H1 (cell line): ENCODE measurements around the gene TESMIN. TPM values are rescaled to one million over a fixed set of nuclear protein-coding genes. Genes with fewer than 3 reads are reported as not detected.

Source experiments
- CTCF ChIA-PET: fragments of 300-600 bp; sonication (Branson Sonifier 250); formaldehyde crosslinking; loops from one replicate; lab custom pipeline; 2021; ENCODE audit not compliant: partially characterized antibody; lab: Charles Lee
- POLR2A ChIA-PET: fragments of 300-600 bp; sonication (Branson Sonifier 250); formaldehyde crosslinking; loops from one replicate; lab custom pipeline; 2021; ENCODE audit warnings: inconsistent platforms; ENCODE audit not compliant: partially characterized antibody; lab: Charles Lee
- DNase-seq, 2 experiments: peaks; one replicate each; pipeline versions ENCODE4 v3.0.0 to v3.0.0-alpha.2; 2010 to 2022; ENCODE audit warnings: low spot score in 2 of 2, low read depth in 1 of 2, mixed read lengths in 1 of 2
- FAIRE-seq: peaks from 2 replicates; lab custom pipeline; 2011; peaks lifted over from hg19 to GRCh38; lab: Jason Lieb, UNC
- H2AFZ ChIP-seq: 2 replicates; pipeline ENCODE4 v1.8.1; 2012; ENCODE audit warnings: low read length, inconsistent platforms
- H2AK5ac ChIP-seq: 2 replicates; pipeline ENCODE4 v1.6.1; 2013; ENCODE audit warnings: low read depth, low read length
- H2BK120ac ChIP-seq: replicated peaks from 2 replicates; pipeline ENCODE3; 2013; ENCODE audit warnings: low read depth, low read length, inconsistent platforms
- H2BK12ac ChIP-seq: 2 replicates; pipeline ENCODE4 v1.6.1; 2013; ENCODE audit warnings: low read depth, low read length
- H2BK15ac ChIP-seq: 2 replicates; pipeline ENCODE4 v1.6.1; 2013; ENCODE audit warnings: low read length
- H2BK20ac ChIP-seq: 2 replicates; pipeline ENCODE4 v1.6.1; 2013; ENCODE audit warnings: low read length
- H2BK5ac ChIP-seq: 2 replicates; pipeline ENCODE4 v1.6.1; 2013; ENCODE audit warnings: low read depth, low read length
- H3K14ac ChIP-seq: 2 replicates; pipeline ENCODE4 v1.6.1; 2013; ENCODE audit warnings: inconsistent platforms; ENCODE audit not compliant: insufficient read length
- H3K18ac ChIP-seq: 2 replicates; pipeline ENCODE4 v1.6.1; 2013; ENCODE audit warnings: low read length; ENCODE audit errors: extremely low read depth
- H3K23ac ChIP-seq: 2 replicates; pipeline ENCODE4 v1.6.1; 2013; ENCODE audit warnings: inconsistent platforms; ENCODE audit not compliant: insufficient read length
- H3K23me2 ChIP-seq: 2 replicates; pipeline ENCODE4 v1.6.1; 2013; ENCODE audit warnings: low read depth, low read length
- H3K27ac ChIP-seq: 2 replicates; pipeline ENCODE4 v1.6.1; 2011; ENCODE audit warnings: low read depth, low read length, inconsistent platforms
- H3K27me3 ChIP-seq, 4 experiments: replicated peaks in 1 of 4; 1 replicate in 1 of 4; 2 replicates in 3 of 4; pipeline versions ENCODE4 v1.6.1 to v1.8.1; 2011 to 2013; ENCODE audit warnings: low read length in 3 of 4, mild to moderate bottlenecking in 3 of 4, inconsistent platforms in 2 of 4, mixed read lengths in 2 of 4, moderate library complexity in 1 of 4; ENCODE audit not compliant: control insufficient read depth in 3 of 4, insufficient read depth in 3 of 4; ENCODE audit errors: extremely low read depth in 1 of 4
- H3K36me3 ChIP-seq, 4 experiments: 2 replicates each; pipeline versions ENCODE4 v1.6.1 to v1.8.1; 2011 to 2013; ENCODE audit warnings: mild to moderate bottlenecking in 4 of 4, low read length in 3 of 4, moderate library complexity in 2 of 4, control low read depth in 1 of 4, inconsistent platforms in 1 of 4; ENCODE audit not compliant: insufficient read depth in 4 of 4, control insufficient read depth in 2 of 4
- H3K4ac ChIP-seq: replicated peaks from 2 replicates; pipeline ENCODE3; 2013; ENCODE audit warnings: low read length, low read depth, mixed read lengths, inconsistent platforms; ENCODE audit not compliant: insufficient read length
- H3K4me1 ChIP-seq, 4 experiments: replicated peaks in 1 of 4; 1 replicate in 1 of 4; 2 replicates in 3 of 4; pipeline versions ENCODE4 v1.6.1 to v1.8.1; 2011 to 2013; ENCODE audit warnings: low read length in 3 of 4, inconsistent platforms in 2 of 4, mixed read lengths in 1 of 4; ENCODE audit not compliant: insufficient read depth in 4 of 4, control insufficient read depth in 3 of 4
- H3K4me2 ChIP-seq, 2 experiments: 2 replicates each; pipeline versions ENCODE4 v1.6.1 to v1.8.1; 2011 to 2013; ENCODE audit warnings: low read depth in 2 of 2, low read length in 2 of 2, control low read depth in 1 of 2, inconsistent platforms in 1 of 2, mild to moderate bottlenecking in 1 of 2; ENCODE audit not compliant: insufficient read depth in 1 of 2
- H3K4me3 ChIP-seq, 4 experiments: fragments of 200-600, 300-600 bp in 1 of 4; sonication (generic), shearing (Covaris generic), sonication (Bioruptor Twin) in 1 of 4; 2 replicates each; pipeline versions ENCODE4 v1.5.1 to v1.8.1; 2011 to 2016; ENCODE audit warnings: low read length in 4 of 4, low read depth in 3 of 4, control low read depth in 2 of 4, inconsistent platforms in 2 of 4, mild to moderate bottlenecking in 2 of 4, mixed read lengths in 1 of 4, moderate library complexity in 1 of 4; ENCODE audit not compliant: insufficient read depth in 2 of 4; ENCODE audit errors: extremely low read depth in 1 of 4
- H3K56ac ChIP-seq: replicated peaks from 2 replicates; pipeline ENCODE3; 2013; ENCODE audit warnings: low read depth, mild to moderate bottlenecking, mixed read lengths, low read length, inconsistent platforms; ENCODE audit not compliant: insufficient read length
- H3K79me1 ChIP-seq: 2 replicates; pipeline ENCODE4 v1.6.1; 2013; ENCODE audit warnings: low read depth, low read length, control low read depth
- H3K79me2 ChIP-seq, 2 experiments: 2 replicates each; pipeline versions ENCODE4 v1.6.1 to v1.8.1; 2012 to 2013; ENCODE audit warnings: low read length in 2 of 2, mild to moderate bottlenecking in 2 of 2, inconsistent platforms in 1 of 2; ENCODE audit not compliant: insufficient read depth in 2 of 2, control insufficient read depth in 1 of 2
- H3K9ac ChIP-seq, 4 experiments: replicated peaks in 1 of 4; 1 replicate in 1 of 4; 2 replicates in 3 of 4; pipeline versions ENCODE4 v1.6.1 to v1.8.1; 2011 to 2013; ENCODE audit warnings: low read depth in 3 of 4, low read length in 3 of 4, control low read depth in 2 of 4, mild to moderate bottlenecking in 2 of 4, moderate library complexity in 2 of 4, inconsistent platforms in 1 of 4; ENCODE audit errors: extremely low read depth in 1 of 4
- H3K9me3 ChIP-seq, 2 experiments: 2 replicates each; pipeline versions ENCODE4 v1.6.1 to v1.8.1; 2012 to 2013; ENCODE audit warnings: mild to moderate bottlenecking in 2 of 2, moderate library complexity in 2 of 2, control low read depth in 1 of 2, inconsistent platforms in 1 of 2, low read depth in 1 of 2, low read length in 1 of 2, mixed read lengths in 1 of 2; ENCODE audit not compliant: insufficient read depth in 2 of 2
- H4K20me1 ChIP-seq, 2 experiments: replicated peaks in 1 of 2; 2 replicates each; pipeline versions ENCODE3 to v1.8.1; 2011 to 2013; ENCODE audit warnings: inconsistent platforms in 2 of 2, low read length in 2 of 2, mild to moderate bottlenecking in 1 of 2; ENCODE audit not compliant: insufficient read depth in 2 of 2, control insufficient read depth in 1 of 2
- H4K5ac ChIP-seq: 2 replicates; pipeline ENCODE4 v1.6.1; 2013; ENCODE audit warnings: low read length, low read depth, mixed read lengths, inconsistent platforms; ENCODE audit not compliant: insufficient read length
- H4K8ac ChIP-seq: 2 replicates; pipeline ENCODE4 v1.8.0; 2013; ENCODE audit warnings: mild to moderate bottlenecking, moderate library complexity, low read length, inconsistent platforms; ENCODE audit not compliant: insufficient read depth; ENCODE audit errors: extremely low read depth
- H4K91ac ChIP-seq: replicated peaks from 2 replicates; pipeline ENCODE3; 2013; ENCODE audit warnings: low read length, mixed read lengths, inconsistent platforms; ENCODE audit not compliant: insufficient read length
- CHD2 ChIP-seq: IDR thresholded peaks from 2 replicates; pipeline ENCODE4 v1.6.1; 2012; ENCODE audit warnings: low read length, improper control_type of control experiment
- CTBP2 ChIP-seq: IDR thresholded peaks from 2 replicates; pipeline ENCODE4 v1.7.0; 2011; ENCODE audit warnings: borderline replicate concordance, mild to moderate bottlenecking, moderate library complexity, mixed read lengths, low read length; ENCODE audit not compliant: insufficient read depth, insufficient read length
- EZH2 ChIP-seq: fragments of 200-600 bp; sonication (generic); IDR thresholded peaks from 2 replicates; pipeline ENCODE4 v1.7.1; 2012; ENCODE audit warnings: low read depth, mild to moderate bottlenecking, moderate library complexity, low read length, inconsistent platforms; ENCODE audit not compliant: severe bottlenecking
- MAFK ChIP-seq: IDR thresholded peaks from 2 replicates; pipeline ENCODE4 v1.6.1; 2012; ENCODE audit warnings: low read depth, mild to moderate bottlenecking, improper control_type of control experiment, low read length
- NANOG ChIP-seq: IDR thresholded peaks from 2 replicates; pipeline ENCODE4 v1.6.1; 2011; ENCODE audit warnings: low read length, low read depth, mild to moderate bottlenecking, inconsistent platforms; ENCODE audit not compliant: insufficient read depth, poor library complexity, severe bottlenecking
- NRF1 ChIP-seq: IDR thresholded peaks from 2 replicates; pipeline ENCODE4 v1.6.1; 2011; ENCODE audit warnings: mild to moderate bottlenecking, low read depth, low read length, improper control_type of control experiment
- SAP30 ChIP-seq: fragments of 300-600 bp; sonication (generic); IDR thresholded peaks from 2 replicates; pipeline ENCODE4 v1.7.1; 2012; ENCODE audit warnings: low read length, moderate library complexity, mild to moderate bottlenecking, inconsistent platforms; ENCODE audit not compliant: insufficient read depth, insufficient replicate concordance
- SIN3A ChIP-seq, 2 experiments: IDR thresholded peaks in 1 of 2; conservative IDR thresholded peaks in 1 of 2; 2 replicates each; pipeline ENCODE4 v1.6.1; 2011 to 2012; ENCODE audit warnings: low read length in 2 of 2, improper control_type of control experiment in 1 of 2, low read depth in 1 of 2, mild to moderate bottlenecking in 1 of 2
- SP1 ChIP-seq: IDR thresholded peaks from 2 replicates; pipeline ENCODE4 v1.6.1; 2011; ENCODE audit warnings: low read depth, low read length
- SUZ12 ChIP-seq: fragments of 200-600 bp; sonication (generic); IDR thresholded peaks from 2 replicates; pipeline ENCODE4 v1.6.1; 2012; ENCODE audit warnings: mild to moderate bottlenecking, inconsistent platforms, low read length, moderate library complexity, mixed read lengths
- TBP ChIP-seq: IDR thresholded peaks from 2 replicates; pipeline ENCODE4 v1.6.1; 2011; ENCODE audit warnings: low read depth, low read length, improper control_type of control experiment
- USF2 ChIP-seq: IDR thresholded peaks from 2 replicates; pipeline ENCODE4 v1.6.1; 2011; ENCODE audit warnings: low read length, improper control_type of control experiment
- WGBS, 2 experiments: shearing (Covaris generic) in 1 of 2; methylation state at CpG; one replicate each; pipeline versions ENCODE4 v1.1.6 to v1.1.7; 2013 to 2015; ENCODE audit warnings: low lambda C conversion rate in 2 of 2, mixed read lengths in 2 of 2, inconsistent platforms in 1 of 2, low coverage in 1 of 2, missing lambda C conversion rate in 1 of 2; ENCODE audit not compliant: insufficient replicate concordance in 2 of 2, insufficient coverage in 1 of 2, insufficient read length in 1 of 2; ENCODE audit errors: extremely low coverage in 1 of 2, missing lambda C conversion rate in 1 of 2; 5-methylcytosine and 5-hydroxymethylcytosine counted together
- polyA plus RNA-seq, 7 experiments: library from polyadenylated mRNA; depleted of rRNA in 3 of 7; stranded (reverse) in 5 of 7; unstranded in 2 of 7; fragments of >200 nt in 5 of 7; fragments of 200-250 nt in 2 of 7; gene quantifications; 1 replicate in 5 of 7; 2 replicates in 1 of 7; 4 replicates in 1 of 7; pipeline versions ENCODE4 v1.2.1 to v1.2.3, GENCODE V29; 2011 to 2013; ENCODE audit warnings: missing spikeins in 2 of 7, mixed read lengths in 2 of 7
- total RNA-seq: library from RNA; stranded (reverse); fragmentation: NEBNext Ultra II Directional; extraction: Animal tissue kit (Norgen Biotek cat#: 25700); gene quantifications from 2 replicates; pipeline ENCODE4 v1.2.1, GENCODE V29; 2021

The TESMIN gene
- total and polyA plus RNA-seq, 2 of the 8 experiments (the other 6 are each of a cell fraction or from before 2014, with no cell fraction given) = 22.6 to 61.1 TPM

GRCh38 chr11:68780829-68781228 lies 29.5 kb upstream of the TESMIN start:
- 61% methylated on average over 4 of the region's 4 CpGs; no CpG with 5 or more reads in 1 of the 2 experiments for WGBS, 2 experiments
- H3K4me3 ChIP-seq = no peak overlapping the region
- peak overlapping the region; percentile 99 for H2AFZ ChIP-seq
- no peaks in the 10 kb centered on the region for H3K79me2 ChIP-seq
- peak overlapping the region; percentile 81 for H4K91ac ChIP-seq
- ChIA-PET POLR2A (no interaction called here), CTCF (no interaction called here)
- no peak overlapping the region for H2AK5ac ChIP-seq
- H4K5ac ChIP-seq = peak overlapping the region; percentile 44
- H2BK15ac ChIP-seq = no peak overlapping the region
- H3K36me3 ChIP-seq = no peaks in the 10 kb centered on the region
- no peak overlapping the region for H2BK5ac ChIP-seq
- H2BK20ac ChIP-seq = no peak overlapping the region
- H4K8ac ChIP-seq = no peak overlapping the region
- H2BK120ac ChIP-seq = no peak overlapping the region
- H3K4me1 ChIP-seq = peaks cover 0 to 4% (median 0%) of the 10 kb centered on the region in 4 experiments; a peak in 2 of 7 replicates
- H3K23ac ChIP-seq = no peak overlapping the region
- no peak for FAIRE-seq
- peak; percentile 31 to 89 for DNase-seq
- H3K79me1 ChIP-seq = no peaks in the 10 kb centered on the region
- H2BK12ac ChIP-seq = no peak overlapping the region
- no peak overlapping the region for H3K9ac ChIP-seq
- no peaks in the 10 kb centered on the region for H3K27me3 ChIP-seq
- H3K18ac ChIP-seq = no peak overlapping the region
- no peak overlapping the region for H3K4ac ChIP-seq
- H3K56ac ChIP-seq = no peak overlapping the region
- H3K14ac ChIP-seq = no peak overlapping the region
- no peak overlapping the region for H3K27ac ChIP-seq
- no peaks in the 10 kb centered on the region for H3K9me3 ChIP-seq
- no peaks in the 10 kb centered on the region for H3K23me2 ChIP-seq
- peak overlapping the region; percentile 15 to 50; a peak in 1 of 4 replicates for H3K4me2 ChIP-seq
- H4K20me1 ChIP-seq = no peaks in the 10 kb centered on the region
- TF ChIP-seq MAFK (no peak), SUZ12 (no peak), EZH2 (no peak), SIN3A (conservative IDR thresholded peaks at IDR 0.05 in 1 of 2, IDR thresholded peaks at IDR 0.05 in 1 of 2; ENCODE audit: low read depth in 1 of 2, low read length in 2 of 2) (no peak), CTBP2 (no peak), NRF1 (no peak), CHD2 (no peak), TBP (peak; percentile 28; the same call in 1 of the 2 replicates), USF2 (peak; percentile 87), SP1 (no peak), SAP30 (no peak), NANOG (no peak)
